Thoracic aorta (tissue), 2 donors: ENCODE data around the gene SPATA18. TPM values are rescaled to one million over a fixed set of nuclear protein-coding genes. Genes with fewer than 3 reads are reported as not detected.

Experiments used
- ATAC-seq: fragments of 150-250 bp; one replicate; pipeline ENCODE4 v1.8.0; 2017; ENCODE audit warnings: low read depth; ENCODE audit not compliant: insufficient number of reproducible peaks, low FRiP score
- DNase-seq: peaks from one replicate; pipeline ENCODE4 v3.0.0-alpha.2; 2020; ENCODE audit warnings: low spot score
- H3K27ac ChIP-seq, 2 donors: fragments of 200-600 bp; sonication (generic); 1 replicate in 1 of 2; 2 replicates in 1 of 2; pipeline ENCODE4 v1.5.1; 2016; ENCODE audit warnings: mild to moderate bottlenecking in 2 of 2, moderate library complexity in 2 of 2
- H3K27me3 ChIP-seq: fragments of 200-600 bp; sonication (generic); replicated peaks from 2 replicates; pipeline ENCODE4 v1.6.0; 2016; ENCODE audit warnings: mild to moderate bottlenecking; ENCODE audit not compliant: insufficient read depth
- H3K36me3 ChIP-seq: fragments of 200-600 bp; sonication (generic); one replicate; pipeline ENCODE4 v1.5.1; 2016
- H3K4me1 ChIP-seq, 2 donors: fragments of 200-600 bp; sonication (generic); 1 replicate in 1 of 2; 2 replicates in 1 of 2; pipeline versions ENCODE4 v1.5.1 to v1.6.0; 2016; ENCODE audit warnings: low read depth in 2 of 2, mild to moderate bottlenecking in 1 of 2; ENCODE audit not compliant: control insufficient read depth in 1 of 2
- H3K4me3 ChIP-seq: fragments of 200-600 bp; sonication (generic); 2 replicates; pipeline ENCODE4 v1.5.1; 2016; ENCODE audit warnings: mild to moderate bottlenecking
- H3K9me3 ChIP-seq: fragments of 200-600 bp; sonication (generic); 2 replicates; pipeline ENCODE4 v1.5.1; 2016
- CTCF ChIP-seq: fragments of 200-600 bp; sonication (generic); IDR thresholded peaks from one replicate; pipeline ENCODE4 v1.5.1; 2019; ENCODE audit warnings: antibody characterized with exemption
- total RNA-seq, 2 donors: library from RNA; depleted of rRNA; stranded (reverse); fragments of >200 nt; gene quantifications; one replicate each; pipeline versions ENCODE4 v1.1.0 to v1.2.3, GENCODE V29; 2016

Gene SPATA18
- total RNA-seq, 2 donors from 2014 or later = 8.0 to 9.0 TPM

GRCh38 chr4:52010986-52011385 is 40.1 kb upstream of the SPATA18 start:
- no peak overlapping the region for H3K4me3 ChIP-seq
- H3K9me3 ChIP-seq = no peaks in the 10 kb centered on the region
- H3K27me3 ChIP-seq = no peaks in the 10 kb centered on the region
- no peak overlapping the region for H3K27ac ChIP-seq
- H3K36me3 ChIP-seq = peaks cover 3% of the 10 kb centered on the region
- no peak for ATAC-seq
- TF ChIP-seq CTCF = no peak
- DNase-seq = no peak
- no peaks in the 10 kb centered on the region for H3K4me1 ChIP-seq

- no peaks in the 10 kb centered on the region for H3K27me3 ChIP-seq
- H3K27ac ChIP-seq = no peak overlapping the region
- no peaks in the 10 kb centered on the region for H3K4me1 ChIP-seq
- ATAC-seq (no peak), DNase-seq (no peak)
- H3K4me3 ChIP-seq = no peak overlapping the region
- peaks cover 3% of the 10 kb centered on the region for H3K36me3 ChIP-seq
- H3K9me3 ChIP-seq = no peaks in the 10 kb centered on the region
- TF ChIP-seq CTCF = no peak
These were observed 38.5 kb upstream of the SPATA18 start for GRCh38 chr4:52012651-52013050.

GRCh38 chr4:52014903-52015302 is 36.2 kb upstream of the SPATA18 start:
- Histone ChIP-seq H3K9me3 (no peaks in the 10 kb centered on the region), H3K36me3 (peaks cover 3% of the 10 kb centered on the region), H3K27ac (no peak overlapping the region), H3K27me3 (no peaks in the 10 kb centered on the region), H3K4me3 (no peak overlapping the region), H3K4me1 (no peaks in the 10 kb centered on the region)
- ATAC-seq (no peak), DNase-seq (no peak)
- TF ChIP-seq CTCF = no peak

GRCh38 chr4:52015366-52015765 is 35.7 kb upstream of the SPATA18 start:
- DNase-seq (no peak), ATAC-seq (no peak)
- H3K36me3 ChIP-seq = peaks cover 3% of the 10 kb centered on the region
- H3K4me1 ChIP-seq = no peaks in the 10 kb centered on the region
- H3K27ac ChIP-seq = no peak overlapping the region
- no peaks in the 10 kb centered on the region for H3K27me3 ChIP-seq
- TF ChIP-seq CTCF = no peak
- no peak overlapping the region for H3K4me3 ChIP-seq
- H3K9me3 ChIP-seq = no peaks in the 10 kb centered on the region

GRCh38 chr4:52016981-52017380 is 34.1 kb upstream of the SPATA18 start:
- Histone ChIP-seq H3K9me3 (no peaks in the 10 kb centered on the region), H3K27ac (no peak overlapping the region), H3K27me3 (no peaks in the 10 kb centered on the region), H3K4me3 (no peak overlapping the region), H3K4me1 (no peaks in the 10 kb centered on the region), H3K36me3 (peaks cover 3% of the 10 kb centered on the region)
- TF ChIP-seq CTCF = no peak
- DNase-seq (no peak), ATAC-seq (no peak)
